Mucosa of descending colon (tissue), 3 donors: ENCODE measurements around the gene CLDN6. TPM values are rescaled to one million over a fixed set of nuclear protein-coding genes. Genes with fewer than 3 reads are reported as not detected.

Experiments used
- ATAC-seq: fragments of 200-7000 bp; cut with Tn5 transposase; one replicate; pipeline ENCODE4 v1.9.1; 2020; ENCODE audit warnings: mild to moderate bottlenecking, moderate library complexity
- DNase-seq, 3 donors: peaks; one replicate each; pipeline ENCODE4 v3.0.0-alpha.2; 2020
- H3K36me3 ChIP-seq: fragments of 200-600 bp; one replicate; pipeline ENCODE4 v1.8.0; 2021; ENCODE audit warnings: low read depth, mild to moderate bottlenecking
- H3K4me1 ChIP-seq: fragments of 200-600 bp; one replicate; pipeline ENCODE4 v1.8.0; 2021; ENCODE audit warnings: low read depth, mild to moderate bottlenecking
- H3K4me3 ChIP-seq: fragments of 200-600 bp; one replicate; pipeline ENCODE4 v1.8.0; 2021; ENCODE audit warnings: mild to moderate bottlenecking
- H3K9me3 ChIP-seq: fragments of 200-600 bp; one replicate; pipeline ENCODE4 v1.8.0; 2021; ENCODE audit warnings: mild to moderate bottlenecking
- intact Hi-C, 2 donors: fragments of 100-400 bp; cut with DNase I in 1 of 2; cut with micrococcal nuclease in 1 of 2; formaldehyde crosslinking; loops; one replicate each; pipeline versions ENCODE4 v1.11.0 to v1.11.1; 2022; cut with DNase I, micrococcal nuclease
- total RNA-seq, 3 donors: library from RNA; stranded (reverse); fragmentation: NEBNext Ultra II Directional in 2 of 3; extraction: Animal tissue kit (Norgen Biotek cat#: 25700) in 2 of 3; gene quantifications; one replicate each; pipeline versions ENCODE4 v1.2.1 to v1.2.4, GENCODE V29; 2021 to 2023
- TF ChIP-seq, protein P1 (sequence below): fragments of 200-600 bp; IDR thresholded peaks from one replicate; pipeline ENCODE4 v1.8.0; 2022; ENCODE audit warnings: antibody characterized with exemption, mild to moderate bottlenecking
- donor health status: DM: no; HTN: no; CAD: no; lungs with moderate emphysema.
- donor health status: DM: no; HTN: no; CAD: no.
- donor health status: DM: no; HTN: yes; CAD: no.

Gene CLDN6
- total RNA-seq, 3 donors from 2014 or later: not detected

DNA sequence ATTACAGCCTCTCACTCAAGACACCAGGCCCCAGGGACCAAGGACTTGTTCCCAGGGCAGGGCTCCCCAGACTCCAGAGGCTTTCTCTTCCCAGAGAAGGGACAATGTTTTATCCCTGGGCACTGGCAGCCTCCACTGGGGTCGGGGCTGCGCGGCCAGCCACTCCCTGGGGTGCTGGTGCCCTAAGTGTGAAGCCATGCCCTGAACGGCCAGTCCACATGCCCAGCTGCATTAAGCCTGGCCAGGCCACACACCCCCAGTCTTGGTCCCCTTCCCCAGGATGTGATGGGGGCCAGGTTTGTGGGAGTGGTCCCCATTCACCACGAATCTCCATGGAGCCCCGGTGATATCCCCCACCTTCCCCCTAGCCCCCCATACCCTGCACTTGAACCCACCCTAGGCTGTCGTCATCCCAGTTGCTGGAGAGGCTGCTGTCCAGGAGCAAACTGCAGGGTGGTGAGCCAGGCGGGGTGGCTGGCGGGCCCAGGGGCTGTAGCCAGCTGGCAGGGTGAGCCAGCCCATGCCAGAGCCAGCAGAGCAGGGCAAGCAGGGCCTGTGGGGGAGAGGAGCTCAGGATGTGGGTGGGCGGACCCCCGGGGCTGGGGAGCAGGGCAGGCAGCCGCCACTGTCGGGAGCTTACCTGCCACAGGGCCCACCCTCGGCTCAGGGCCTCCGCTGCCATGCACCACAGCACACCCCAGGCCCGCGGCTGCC, 44.2 kb downstream of the CLDN6 start:
- DNase-seq (no peak), ATAC-seq (no peak)
- Histone ChIP-seq H3K4me3 (no peak overlapping the region), H3K4me1 (peaks cover 4% of the 10 kb centered on the region), H3K36me3 (no peaks in the 10 kb centered on the region), H3K9me3 (no peaks in the 10 kb centered on the region)
- intact Hi-C loops: no loop called here
- TF ChIP-seq, protein P1, sequence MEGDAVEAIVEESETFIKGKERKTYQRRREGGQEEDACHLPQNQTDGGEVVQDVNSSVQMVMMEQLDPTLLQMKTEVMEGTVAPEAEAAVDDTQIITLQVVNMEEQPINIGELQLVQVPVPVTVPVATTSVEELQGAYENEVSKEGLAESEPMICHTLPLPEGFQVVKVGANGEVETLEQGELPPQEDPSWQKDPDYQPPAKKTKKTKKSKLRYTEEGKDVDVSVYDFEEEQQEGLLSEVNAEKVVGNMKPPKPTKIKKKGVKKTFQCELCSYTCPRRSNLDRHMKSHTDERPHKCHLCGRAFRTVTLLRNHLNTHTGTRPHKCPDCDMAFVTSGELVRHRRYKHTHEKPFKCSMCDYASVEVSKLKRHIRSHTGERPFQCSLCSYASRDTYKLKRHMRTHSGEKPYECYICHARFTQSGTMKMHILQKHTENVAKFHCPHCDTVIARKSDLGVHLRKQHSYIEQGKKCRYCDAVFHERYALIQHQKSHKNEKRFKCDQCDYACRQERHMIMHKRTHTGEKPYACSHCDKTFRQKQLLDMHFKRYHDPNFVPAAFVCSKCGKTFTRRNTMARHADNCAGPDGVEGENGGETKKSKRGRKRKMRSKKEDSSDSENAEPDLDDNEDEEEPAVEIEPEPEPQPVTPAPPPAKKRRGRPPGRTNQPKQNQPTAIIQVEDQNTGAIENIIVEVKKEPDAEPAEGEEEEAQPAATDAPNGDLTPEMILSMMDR: no peak

DNA sequence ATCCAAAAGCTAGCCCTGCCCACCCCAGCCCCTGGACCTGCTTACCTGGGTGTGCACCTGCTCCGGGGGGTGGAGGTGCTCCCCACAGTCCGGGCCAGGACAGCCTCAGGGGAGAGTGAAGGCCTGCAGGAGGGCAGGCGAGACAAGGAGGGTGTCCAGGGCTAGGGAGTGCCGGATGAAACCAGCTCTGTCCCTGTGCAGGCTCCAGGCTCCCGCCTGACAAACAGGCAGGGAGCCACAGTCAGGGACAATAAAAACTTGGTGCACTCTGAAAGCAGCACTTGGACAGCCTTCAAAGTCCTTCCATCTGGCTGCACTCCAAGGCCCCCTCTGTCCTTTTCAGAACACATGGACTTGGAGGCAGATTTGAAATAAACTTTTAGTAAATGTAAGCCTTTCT, 44.9 kb downstream of the CLDN6 start:
- Histone ChIP-seq H3K4me1 (peaks cover 8% of the 10 kb centered on the region), H3K4me3 (no peak overlapping the region), H3K9me3 (no peaks in the 10 kb centered on the region), H3K36me3 (no peaks in the 10 kb centered on the region)
- DNase-seq: no peak
- intact Hi-C loops: no loop called here
- ATAC-seq: no peak
- TF ChIP-seq, protein P1: no peak

DNA sequence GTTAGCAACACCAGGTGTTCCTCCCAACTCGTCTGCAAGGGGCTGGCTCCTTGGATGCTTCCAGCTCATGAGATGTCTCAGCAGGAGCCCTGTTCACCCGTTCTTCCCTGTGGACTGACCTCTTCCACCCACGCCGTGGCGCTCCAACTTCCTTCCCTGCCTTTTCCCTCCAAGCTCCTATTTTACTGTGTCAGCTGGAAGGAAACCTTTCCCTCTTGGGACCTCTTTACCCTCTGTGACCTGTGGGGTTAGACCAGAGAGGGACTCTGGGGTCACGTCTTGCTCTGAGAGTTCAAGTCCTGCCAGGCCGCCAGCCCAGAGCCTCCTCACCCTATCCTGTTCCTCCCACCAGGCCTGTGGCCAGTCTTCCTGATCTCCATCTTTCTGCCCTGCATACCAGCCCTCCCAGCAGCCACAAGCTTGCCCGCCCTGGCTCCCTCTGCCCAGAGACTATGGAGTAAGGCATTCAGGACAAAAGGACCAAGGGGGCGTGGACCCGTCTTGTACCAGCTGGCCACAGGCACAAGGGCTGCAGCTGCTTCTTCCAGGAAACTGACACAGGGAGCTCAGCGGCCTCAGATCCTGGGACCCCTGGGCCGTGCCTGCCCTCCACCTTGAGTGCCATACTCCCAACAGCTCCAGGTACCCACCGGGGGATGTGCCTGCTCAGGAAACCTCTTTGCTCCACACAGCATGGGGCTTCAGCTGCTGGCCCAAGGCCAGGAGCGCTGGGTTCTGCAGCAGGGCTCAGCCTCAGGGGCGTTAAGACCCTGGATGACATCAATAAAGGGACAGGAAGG, 45.8 kb downstream of the CLDN6 start:
- H3K4me3 ChIP-seq: no peak overlapping the region

DNA sequence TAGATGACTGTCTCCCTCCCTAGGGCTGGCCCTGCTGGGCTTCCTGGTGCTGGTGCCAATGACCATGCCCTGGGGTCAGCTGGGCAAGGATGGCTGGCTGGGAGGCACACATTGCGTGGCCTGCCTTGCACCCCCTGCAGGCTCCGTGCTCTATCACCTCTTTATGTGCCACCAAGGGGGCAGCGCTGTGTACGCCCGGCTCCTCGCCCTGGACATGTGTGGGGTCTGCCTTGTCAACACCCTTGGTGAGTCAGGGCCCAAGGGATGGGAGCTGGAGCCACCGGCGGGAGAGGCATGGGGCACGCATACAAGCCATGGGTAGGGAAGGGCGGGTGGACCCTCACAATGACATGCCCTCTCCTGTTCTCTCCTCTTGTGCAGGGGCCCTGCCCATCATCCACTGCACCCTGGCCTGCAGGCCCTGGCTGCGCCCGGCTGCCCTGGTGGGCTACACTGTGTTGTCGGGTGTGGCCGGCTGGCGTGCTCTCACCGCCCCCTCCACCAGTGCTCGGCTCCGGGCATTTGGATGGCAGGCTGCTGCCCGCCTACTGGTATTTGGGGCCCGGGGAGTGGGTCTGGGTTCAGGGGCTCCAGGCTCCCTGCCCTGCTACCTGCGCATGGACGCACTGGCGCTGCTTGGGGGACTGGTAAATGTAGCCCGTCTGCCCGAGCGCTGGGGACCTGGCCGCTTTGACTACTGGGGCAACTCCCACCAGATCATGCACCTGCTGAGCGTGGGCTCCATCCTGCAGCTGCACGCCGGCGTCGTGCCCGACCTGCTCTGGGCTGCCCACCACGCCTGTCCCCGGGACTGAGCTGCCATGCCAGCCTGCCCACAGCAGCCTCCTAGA, 46.6 kb downstream of the CLDN6 start:
- DNase-seq (no peak), ATAC-seq (no peak)
- Histone ChIP-seq H3K4me1 (peaks cover 16% of the 10 kb centered on the region), H3K4me3 (no peak overlapping the region), H3K36me3 (no peaks in the 10 kb centered on the region), H3K9me3 (no peaks in the 10 kb centered on the region)
- TF ChIP-seq, protein P1: no peak
- intact Hi-C loops: no loop called here

More for the DNA sequence above, 45.8 kb downstream of the CLDN6 start:
- TF ChIP-seq, protein P1: no peak
- Histone ChIP-seq H3K36me3 (no peaks in the 10 kb centered on the region), H3K9me3 (no peaks in the 10 kb centered on the region), H3K4me1 (peaks cover 9% of the 10 kb centered on the region)
- intact Hi-C loops: no loop called here
- ATAC-seq (no peak), DNase-seq (no peak)

DNA sequence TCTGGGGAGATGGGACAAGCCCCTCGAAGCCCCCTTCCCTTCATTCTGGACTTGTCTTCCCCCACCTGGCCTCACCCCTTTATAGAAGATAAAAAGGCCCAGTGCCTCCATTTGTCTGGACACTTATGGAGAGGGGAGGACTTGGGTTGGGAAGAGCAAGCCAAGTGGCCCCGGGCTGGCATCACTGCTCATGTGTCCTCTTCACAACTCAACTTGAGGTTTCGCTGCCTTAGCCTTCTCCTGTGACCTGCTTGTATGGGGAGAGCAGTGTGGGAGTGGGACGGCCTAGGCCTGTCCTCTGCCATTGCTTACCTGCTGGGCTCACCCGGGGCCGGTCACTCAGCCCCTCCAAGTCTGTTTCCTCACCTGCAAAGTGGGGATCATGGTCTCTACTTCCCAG, 47.4 kb downstream of the CLDN6 start:
- peaks cover 16% of the 10 kb centered on the region for H3K4me1 ChIP-seq
- no peaks in the 10 kb centered on the region for H3K36me3 ChIP-seq

More for the DNA sequence above, 47.4 kb downstream of the CLDN6 start:
- H3K4me3 ChIP-seq: no peak overlapping the region
- ATAC-seq (no peak), DNase-seq (no peak)
- intact Hi-C loops: no loop called here
- TF ChIP-seq, protein P1: no peak
- no peaks in the 10 kb centered on the region for H3K9me3 ChIP-seq
